Erythroblast (primary cell): ENCODE results near the gene CHST14.

ENCODE experiments used
- DNase-seq, 2 experiments: peaks; one replicate each; lab custom pipeline; 2025; lab: John Stamatoyannopoulos, UW
- GATA1 ChIP-seq: IDR thresholded peaks from 2 replicates; pipeline ENCODE4 v1.6.1; 2011; ENCODE audit warnings: low read depth, mild to moderate bottlenecking, control low read depth, low read length, moderate library complexity
- POLR2A ChIP-seq: IDR thresholded peaks from 2 replicates; pipeline ENCODE4 v1.6.1; 2011; ENCODE audit warnings: mild to moderate bottlenecking, low read length

CHST14 gene

GRCh38 chr15:40501487-40501886, 30.7 kb downstream of the CHST14 start:
- DNase-seq: no peak
- no peak for TF ChIP-seq GATA1
- no peak for TF ChIP-seq POLR2A

GRCh38 chr15:40506964-40507571, 36.3 kb downstream of the CHST14 start:
- TF ChIP-seq GATA1 (no peak), POLR2A (no peak)
- peak; percentile 81 to 87 for DNase-seq

DNA sequence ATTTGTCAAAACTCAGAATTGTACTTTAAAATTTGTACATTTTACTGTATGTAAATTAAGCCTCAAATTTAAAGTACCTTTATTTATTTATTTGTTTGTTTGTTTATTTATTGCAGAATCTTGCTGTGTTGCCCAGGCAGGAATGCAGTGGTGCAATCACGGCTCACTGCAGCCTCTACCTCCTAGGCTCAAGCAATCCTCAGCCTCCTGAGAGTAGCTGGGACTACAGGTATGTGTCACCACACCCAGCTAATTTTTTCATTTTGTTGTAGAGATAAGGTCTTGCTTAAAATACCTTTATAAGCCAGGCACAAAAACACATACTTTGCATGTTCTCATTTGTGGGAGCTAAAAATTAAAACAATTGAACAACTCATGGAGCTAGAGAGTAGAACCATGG, 37.4 kb downstream of the CHST14 start:
- no peak for DNase-seq
- TF ChIP-seq POLR2A: no peak
- no peak for TF ChIP-seq GATA1

GRCh38 chr15:40510201-40510600, 39.4 kb downstream of the CHST14 start:
- DNase-seq: peak in 1 of 2 experiments; percentile 14
- TF ChIP-seq GATA1: no peak
- TF ChIP-seq POLR2A: no peak

DNA sequence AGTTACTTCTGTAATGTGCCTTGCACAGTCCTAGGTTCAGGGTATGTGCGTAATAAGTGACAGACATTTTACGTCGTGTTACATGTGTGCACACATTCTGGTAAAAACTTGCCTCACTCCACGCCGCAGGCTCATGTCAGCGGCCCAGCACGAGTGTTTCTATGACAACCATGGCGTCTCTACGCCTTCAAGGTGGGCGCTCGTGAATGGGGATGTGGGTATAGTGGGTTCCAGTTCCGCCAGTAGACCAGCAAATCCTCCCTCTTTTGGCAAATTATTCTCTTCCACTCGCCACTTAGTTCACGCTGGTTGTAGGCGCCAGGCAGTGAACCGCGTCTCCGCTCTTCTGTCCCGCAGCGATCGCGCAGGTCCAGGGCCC, 40.3 kb downstream of the CHST14 start:
- TF ChIP-seq GATA1 (no peak), POLR2A (no peak)
- DNase-seq: peak; percentile 41 to 53

DNA sequence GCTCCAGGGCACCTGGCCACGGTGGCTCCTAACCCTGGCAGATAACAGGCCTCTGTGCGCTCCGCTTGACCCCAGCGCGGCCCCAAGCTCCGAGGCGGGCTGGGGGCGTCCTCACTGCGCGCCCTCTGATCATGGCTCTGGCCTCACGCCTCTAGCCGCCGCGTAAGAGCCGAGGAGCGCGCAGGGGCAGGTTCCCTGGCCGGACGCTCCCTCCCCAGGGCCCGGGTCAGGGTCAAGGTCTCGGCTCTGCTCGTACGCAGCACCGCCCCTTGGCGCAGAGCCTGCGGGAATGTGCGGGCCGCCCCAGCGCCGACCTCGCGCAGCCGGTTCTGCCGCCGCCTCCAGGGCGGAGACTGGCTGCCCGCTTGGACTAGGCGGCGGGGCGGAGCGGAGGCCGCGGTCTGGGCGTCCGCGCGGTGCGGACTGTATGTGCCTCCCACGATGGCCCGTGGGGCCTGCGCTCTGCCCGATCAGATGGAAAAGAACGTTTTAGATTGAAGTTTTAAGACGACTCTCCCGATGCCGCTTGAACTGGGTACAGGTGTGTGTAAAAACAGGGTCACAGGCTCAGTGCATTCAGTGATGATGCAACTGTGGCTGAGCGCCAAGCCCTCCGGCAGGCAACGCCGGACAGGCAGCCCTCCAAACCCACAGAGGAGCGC, 40.8 kb downstream of the CHST14 start:
- peak; percentile 79 to 81 for DNase-seq
- TF ChIP-seq POLR2A (no peak), GATA1 (no peak)

GRCh38 chr15:40512440-40512839, 41.7 kb downstream of the CHST14 start:
- DNase-seq: no peak
- no peak for TF ChIP-seq POLR2A
- no peak for TF ChIP-seq GATA1

DNA sequence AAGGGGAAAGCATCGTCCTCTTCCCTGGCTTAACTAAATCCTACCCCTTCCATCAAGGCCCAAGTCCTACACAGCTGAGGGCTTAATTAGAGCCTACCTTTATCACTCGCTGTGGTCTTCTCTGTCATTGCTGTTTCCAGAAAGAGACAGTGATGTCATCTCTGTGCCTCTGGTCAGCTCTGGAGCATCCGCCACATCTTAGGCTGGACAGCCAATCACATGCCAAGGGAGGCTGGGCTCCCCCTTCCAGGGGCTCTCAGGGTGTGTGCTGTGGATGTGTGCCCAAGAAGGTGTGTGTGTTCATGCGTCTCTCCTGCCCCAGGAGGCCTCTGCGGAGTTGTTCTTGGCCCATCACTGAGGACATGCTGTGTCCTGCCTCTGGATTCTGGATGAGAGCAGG, 42.8 kb downstream of the CHST14 start:
- TF ChIP-seq POLR2A (no peak), GATA1 (no peak)
- no peak for DNase-seq

DNA sequence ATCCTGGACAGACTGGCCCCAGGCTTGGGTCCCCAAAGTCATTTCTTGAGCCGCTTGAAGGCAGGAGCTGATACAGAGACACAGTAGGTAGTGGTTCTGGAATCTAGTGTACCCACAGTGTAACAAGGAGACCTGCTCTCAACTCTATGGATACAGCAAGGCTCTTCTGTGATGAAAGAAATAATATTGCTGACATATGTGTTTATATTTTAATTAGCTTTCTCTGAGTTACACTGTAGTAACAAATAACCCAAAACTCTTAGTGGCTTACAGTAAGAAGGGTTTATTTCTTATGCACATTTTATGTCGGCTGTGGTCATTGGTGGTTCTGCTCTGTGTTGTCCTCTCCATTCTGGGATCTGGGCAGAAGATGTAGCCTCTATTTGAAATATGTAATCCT, 45.5 kb downstream of the CHST14 start:
- TF ChIP-seq GATA1: no peak
- TF ChIP-seq POLR2A: no peak
- no peak for DNase-seq
